Caco-2 (cell line): Measurements from ENCODE around the gene UBXN6. TPM values are rescaled to one million over a fixed set of nuclear protein-coding genes. Genes with fewer than 3 reads are reported as not detected.

Source experiments
- BruUV-seq: library from RNA; stranded (reverse); fragments of 400-500 nt; replicated peaks from 2 replicates; lab custom pipeline; 2021; lab: Mats Ljungman, UMichigan
- CTCF ChIA-PET: fragments of 300-600 bp; sonication (Branson Sonifier 250); formaldehyde crosslinking; loops from one replicate; lab custom pipeline; 2022; ENCODE audit warnings: antibody characterized with exemption; lab: Charles Lee
- POLR2A ChIA-PET: fragments of 300-600 bp; sonication (Branson Sonifier 250); formaldehyde crosslinking; loops from one replicate; lab custom pipeline; 2022; ENCODE audit warnings: antibody characterized with exemption; lab: Charles Lee
- DNase-seq, 2 experiments: peaks; one replicate each; pipeline versions ENCODE4 v3.0.0 to v3.0.0-alpha.2; 2020 to 2022
- H3K27me3 ChIP-seq: replicated peaks from 2 replicates; pipeline ENCODE4 v1.6.0; 2011; ENCODE audit warnings: low read length; ENCODE audit not compliant: control insufficient read depth, insufficient read depth
- H3K36me3 ChIP-seq: 2 replicates; pipeline ENCODE4 v1.5.1; 2011; ENCODE audit warnings: low read length; ENCODE audit not compliant: control insufficient read depth, insufficient read depth
- H3K4me1 ChIP-seq: fragments of 250-450 bp; sonication (Bioruptor Pico); 2 replicates; pipeline ENCODE4 v1.5.1; 2020; ENCODE audit warnings: mild to moderate bottlenecking
- H3K4me3 ChIP-seq: 2 replicates; pipeline ENCODE4 v1.5.1; 2011; ENCODE audit warnings: low read depth, mild to moderate bottlenecking, control low read depth, low read length
- H3K9me3 ChIP-seq: fragments of 250-450 bp; sonication (Bioruptor Pico); 2 replicates; pipeline ENCODE4 v1.5.1; 2020; ENCODE audit warnings: mild to moderate bottlenecking, moderate library complexity
- H3K27ac Mint-ChIP-seq: one replicate; pipeline ENCODE4 v1.8.0; 2022; ENCODE audit warnings: mixed read lengths; ENCODE audit not compliant: unreplicated experiment
- H3K27me3 Mint-ChIP-seq: one replicate; pipeline ENCODE4 v1.8.0; 2022; ENCODE audit warnings: mixed read lengths; ENCODE audit not compliant: insufficient read depth, unreplicated experiment
- H3K36me3 Mint-ChIP-seq: one replicate; pipeline ENCODE4 v1.8.0; 2022; ENCODE audit warnings: mild to moderate bottlenecking, mixed read lengths; ENCODE audit not compliant: insufficient read depth, unreplicated experiment
- H3K4me1 Mint-ChIP-seq: one replicate; pipeline ENCODE4 v1.8.0; 2022; ENCODE audit warnings: low read depth, mixed read lengths; ENCODE audit not compliant: unreplicated experiment
- H3K4me3 Mint-ChIP-seq: one replicate; pipeline ENCODE4 v1.8.0; 2022; ENCODE audit warnings: mild to moderate bottlenecking, moderate library complexity, mixed read lengths; ENCODE audit not compliant: unreplicated experiment
- H3K9me3 Mint-ChIP-seq: one replicate; pipeline ENCODE4 v1.8.0; 2022; ENCODE audit warnings: mixed read lengths; ENCODE audit not compliant: unreplicated experiment
- CTCF ChIP-seq, 2 experiments: fragments of 200-600 bp in 1 of 2; IDR thresholded peaks; 1 replicate in 1 of 2; 2 replicates in 1 of 2; pipeline versions ENCODE4 v1.5.1 to v1.8.0; 2011 to 2022; ENCODE audit warnings: antibody characterized with exemption in 1 of 2, control low read depth in 1 of 2, inconsistent platforms in 1 of 2, low read depth in 1 of 2, low read length in 1 of 2, mild to moderate bottlenecking in 1 of 2, moderate library complexity in 1 of 2; ENCODE audit not compliant: insufficient read depth in 1 of 2, severe bottlenecking in 1 of 2, unreplicated experiment in 1 of 2
- intact Hi-C: fragments of 100-400 bp; cut with micrococcal nuclease; formaldehyde crosslinking; loops from one replicate; pipeline ENCODE4 v1.10.0; 2022; ENCODE audit not compliant: unreplicated experiment
- total RNA-seq: library from RNA; stranded (reverse); gene quantifications from 2 replicates; pipeline ENCODE4 v1.2.3, GENCODE V29; 2022

The UBXN6 gene
- total RNA-seq, 1 experiment from 2014 or later, result 42.9 TPM

- Mint-ChIP-seq H3K4me3 (no peak overlapping the region), H3K4me1 (no peaks in the 10 kb centered on the region), H3K36me3 (peaks cover 41% of the 10 kb centered on the region), H3K9me3 (no peaks in the 10 kb centered on the region), H3K27ac (no peak overlapping the region), H3K27me3 (no peaks in the 10 kb centered on the region)
- Histone ChIP-seq H3K4me1 (no peaks in the 10 kb centered on the region), H3K9me3 (no peaks in the 10 kb centered on the region), H3K4me3 (no peak overlapping the region), H3K27me3 (no peaks in the 10 kb centered on the region), H3K36me3 (peaks cover 1% of the 10 kb centered on the region; the same call in 1 of the 2 replicates)
- ChIA-PET POLR2A (no interaction called here), CTCF (no interaction called here)
- no TSS peak for BruUV-seq
- TF ChIP-seq CTCF (IDR thresholded peaks at IDR 0.05; ENCODE audit: insufficient read depth in 1 of 2, low read depth in 1 of 2, low read length in 1 of 2, severe bottlenecking in 1 of 2, unreplicated experiment in 1 of 2), result no peak
- intact Hi-C loops, result no loop called here
- no peak for DNase-seq
Measured at GRCh38 chr19:4488496-4488895, 30.9 kb upstream of the UBXN6 start.

DNA sequence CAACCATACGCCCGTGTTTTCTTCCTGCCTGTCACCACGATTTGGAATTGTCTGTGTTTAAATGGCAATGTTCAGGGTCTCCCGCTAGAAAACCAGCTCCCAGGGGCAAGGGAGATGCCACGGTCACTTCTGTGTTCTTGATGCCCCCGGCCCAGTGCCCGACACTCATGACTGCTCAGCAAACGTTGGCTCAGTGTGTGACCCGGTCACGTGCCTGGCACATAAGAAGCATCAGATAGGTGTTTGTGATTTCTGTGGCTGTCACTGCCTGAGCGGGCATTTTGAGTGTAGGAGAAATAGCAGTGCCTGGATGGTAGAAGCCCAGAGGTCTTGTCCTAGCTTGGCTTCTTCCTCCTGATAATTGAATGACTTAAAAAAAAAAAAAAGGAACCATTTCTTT, 30.0 kb upstream of the UBXN6 start:
- POLR2A ChIA-PET, result no interaction called here
- H3K27me3 Mint-ChIP-seq, result no peaks in the 10 kb centered on the region
- no peak for TF ChIP-seq CTCF (IDR thresholded peaks at IDR 0.05; ENCODE audit: insufficient read depth in 1 of 2, low read depth in 1 of 2, low read length in 1 of 2, severe bottlenecking in 1 of 2, unreplicated experiment in 1 of 2)
- no peak overlapping the region for H3K27ac Mint-ChIP-seq
- no peak overlapping the region for H3K4me3 Mint-ChIP-seq
- H3K27me3 ChIP-seq, result no peaks in the 10 kb centered on the region
- no peaks in the 10 kb centered on the region for H3K4me1 ChIP-seq
- H3K9me3 ChIP-seq, result no peaks in the 10 kb centered on the region
- CTCF ChIA-PET, result no interaction called here
- intact Hi-C loops, result no loop called here
- H3K9me3 Mint-ChIP-seq, result no peaks in the 10 kb centered on the region
- H3K36me3 Mint-ChIP-seq, result peaks cover 43% of the 10 kb centered on the region
- no peak for DNase-seq
- H3K36me3 ChIP-seq, result peaks cover 1% of the 10 kb centered on the region; the same call in 1 of the 2 replicates
- H3K4me3 ChIP-seq, result no peak overlapping the region
- BruUV-seq, result no TSS peak
- no peaks in the 10 kb centered on the region for H3K4me1 Mint-ChIP-seq

- CTCF ChIA-PET, result interaction anchor here (0.7 kb wide), 1 partner anchor 51 kb away, joined by 4 read pairs; the partner anchor contains the start of gene PLIN5
- POLR2A ChIA-PET, result no interaction called here
- H3K36me3 Mint-ChIP-seq, result peaks cover 33% of the 10 kb centered on the region
- Histone ChIP-seq H3K36me3 (no peaks in the 10 kb centered on the region), H3K27me3 (no peaks in the 10 kb centered on the region), H3K4me1 (no peaks in the 10 kb centered on the region), H3K9me3 (no peaks in the 10 kb centered on the region), H3K4me3 (no peak overlapping the region)
- no peak overlapping the region for H3K27ac Mint-ChIP-seq
- H3K4me3 Mint-ChIP-seq, result no peak overlapping the region
- no TSS peak for BruUV-seq
- intact Hi-C loops, result no loop called here
- no peak for TF ChIP-seq CTCF (IDR thresholded peaks at IDR 0.05; ENCODE audit: insufficient read depth in 1 of 2, low read depth in 1 of 2, low read length in 1 of 2, severe bottlenecking in 1 of 2, unreplicated experiment in 1 of 2)
- no peaks in the 10 kb centered on the region for H3K9me3 Mint-ChIP-seq
- H3K27me3 Mint-ChIP-seq, result no peaks in the 10 kb centered on the region
- DNase-seq, result no peak
- H3K4me1 Mint-ChIP-seq, result no peaks in the 10 kb centered on the region
Measured at GRCh38 chr19:4483385-4483784, 25.8 kb upstream of the UBXN6 start.
